Measurements from ENCODE around the gene EGFLAM.
"Not testable (repeated sequence)": the region's sequence is repeated elsewhere in the genome, so short reads cannot be mapped to it uniquely, and the experiment has no call there.

EGFLAM gene

DNA sequence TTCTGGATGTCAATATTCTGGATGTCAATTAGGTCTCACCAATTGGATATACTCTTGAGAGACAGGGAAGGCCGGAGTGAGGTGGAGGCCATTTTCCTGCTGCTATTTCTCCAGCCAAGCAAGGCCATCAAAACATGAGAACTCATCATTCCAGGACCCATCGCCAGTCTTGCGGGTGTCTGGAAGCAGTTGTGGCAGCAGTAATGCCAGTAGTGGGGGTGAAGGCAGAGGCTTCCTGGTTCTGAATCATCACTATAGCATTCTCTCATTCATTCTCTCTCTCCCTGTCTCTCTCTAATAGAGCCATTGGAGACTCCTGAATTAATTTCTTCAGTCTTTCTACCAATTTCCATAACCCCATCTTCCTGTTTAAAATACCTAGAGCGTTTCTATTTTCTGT, 71.8 kb downstream of the EGFLAM start:
- H3K9me3 Mint-ChIP-seq: peaks cover 7% of the 10 kb centered on the region
- DNase-seq: no peak
- H3K36me3 Mint-ChIP-seq (ENCODE audit: low read depth): no peaks in the 10 kb centered on the region
- no peaks in the 10 kb centered on the region for H3K27me3 Mint-ChIP-seq
- no peaks in the 10 kb centered on the region for H3K4me1 Mint-ChIP-seq
- no peak overlapping the region for H3K27ac Mint-ChIP-seq
- no peak overlapping the region for H3K4me3 Mint-ChIP-seq
- ATAC-seq: no peak

DNA sequence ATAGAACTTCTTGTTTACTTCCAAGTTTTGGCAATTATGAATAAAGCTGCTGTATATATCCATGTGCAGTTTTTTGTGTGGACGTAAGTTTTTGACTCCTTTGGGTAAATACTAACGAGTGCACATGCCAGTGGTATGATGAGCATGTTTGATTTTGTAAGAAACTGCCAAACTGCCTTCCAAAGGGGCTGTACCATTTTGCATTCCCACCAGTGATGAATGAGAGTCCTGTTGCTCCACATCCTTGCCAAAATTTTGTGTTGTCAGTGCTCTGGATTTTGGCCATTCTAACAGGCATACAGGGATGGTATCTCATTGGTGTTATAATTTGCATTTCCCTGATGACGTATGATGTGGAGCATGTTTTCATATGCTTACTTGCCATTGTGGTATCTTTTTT, 73.5 kb downstream of the EGFLAM start:
- Mint-ChIP-seq H3K27me3 (no peaks in the 10 kb centered on the region), H3K9me3 (peaks cover 7% of the 10 kb centered on the region), H3K27ac (no peak overlapping the region), H3K4me3 (no peak overlapping the region), H3K4me1 (no peaks in the 10 kb centered on the region), H3K36me3 (ENCODE audit: low read depth) (no peaks in the 10 kb centered on the region)
- ATAC-seq (no peak), DNase-seq (no peak)

DNA sequence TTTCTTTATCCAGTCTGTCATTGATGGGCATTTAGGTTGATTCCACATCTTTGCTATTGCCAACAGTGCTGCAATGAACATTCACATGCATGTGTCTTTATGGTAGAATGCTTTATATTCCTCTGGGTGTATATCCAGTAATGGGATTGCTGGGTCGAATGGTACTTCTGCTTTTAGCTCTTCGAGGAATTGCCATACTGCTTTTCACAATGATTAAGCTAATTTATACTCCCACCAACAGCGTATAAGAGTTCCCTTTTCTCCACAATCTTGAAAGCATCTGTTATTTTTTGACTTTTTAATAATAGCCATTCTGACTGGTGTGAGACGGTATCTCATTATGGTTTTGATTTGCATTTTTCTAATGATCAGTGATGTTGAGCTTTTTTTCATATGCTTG, 74.8 kb downstream of the EGFLAM start:
- not testable (repeated sequence) for ATAC-seq; H3K36me3 Mint-ChIP-seq (ENCODE audit: low read depth); H3K4me3 Mint-ChIP-seq; H3K27me3 Mint-ChIP-seq; H3K9me3 Mint-ChIP-seq; H3K4me1 Mint-ChIP-seq; H3K27ac Mint-ChIP-seq; DNase-seq

DNA sequence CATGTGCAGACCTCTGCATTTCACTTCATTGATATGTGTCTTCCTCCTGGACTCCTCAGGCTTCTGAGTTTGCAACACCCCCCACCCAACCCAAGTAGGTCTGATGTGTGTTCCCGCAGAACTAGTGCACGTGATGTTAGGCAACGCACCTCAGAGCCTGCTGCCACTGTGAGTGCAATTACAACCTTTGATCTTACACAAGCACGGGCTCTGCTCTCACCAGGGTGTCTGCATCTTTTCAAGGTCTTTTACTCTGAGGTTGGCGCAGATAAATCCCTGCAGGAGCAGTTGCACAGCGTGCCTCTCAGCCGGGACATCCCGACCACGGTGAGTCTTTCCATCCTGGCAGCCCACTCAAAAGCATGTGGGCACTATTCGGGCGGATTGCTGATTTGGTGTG, 80.1 kb downstream of the EGFLAM start:
- no peak for ATAC-seq
- H3K9me3 Mint-ChIP-seq: no peaks in the 10 kb centered on the region
- no peaks in the 10 kb centered on the region for H3K36me3 Mint-ChIP-seq (ENCODE audit: low read depth)
- no peak overlapping the region for H3K4me3 Mint-ChIP-seq
- H3K27me3 Mint-ChIP-seq: peaks cover 13% of the 10 kb centered on the region
- DNase-seq: no peak
- no peak overlapping the region for H3K27ac Mint-ChIP-seq
- no peaks in the 10 kb centered on the region for H3K4me1 Mint-ChIP-seq

DNA sequence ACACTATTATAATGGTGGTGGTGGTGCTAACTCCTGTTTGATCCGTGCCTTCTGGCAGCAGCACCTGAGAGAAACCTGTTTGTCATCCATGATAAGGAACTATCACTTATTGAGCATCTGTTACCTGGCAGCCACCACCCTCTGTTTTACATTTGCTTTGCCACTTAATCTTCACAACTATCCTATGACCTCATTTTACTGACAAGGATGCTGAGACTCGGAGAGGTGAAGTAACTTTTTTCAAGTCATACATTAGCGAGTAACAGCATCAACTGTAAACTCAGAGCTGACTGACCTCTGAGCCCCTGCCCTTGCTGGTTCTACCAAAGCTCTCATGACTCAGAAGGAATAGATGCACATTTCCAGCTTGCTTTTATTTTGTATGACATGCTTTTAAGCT, 81.1 kb downstream of the EGFLAM start:
- Mint-ChIP-seq H3K27ac (no peak overlapping the region), H3K36me3 (ENCODE audit: low read depth) (no peaks in the 10 kb centered on the region), H3K4me3 (no peak overlapping the region), H3K9me3 (no peaks in the 10 kb centered on the region), H3K27me3 (peaks cover 13% of the 10 kb centered on the region), H3K4me1 (no peaks in the 10 kb centered on the region)
- ATAC-seq: no peak
- DNase-seq: no peak

DNA sequence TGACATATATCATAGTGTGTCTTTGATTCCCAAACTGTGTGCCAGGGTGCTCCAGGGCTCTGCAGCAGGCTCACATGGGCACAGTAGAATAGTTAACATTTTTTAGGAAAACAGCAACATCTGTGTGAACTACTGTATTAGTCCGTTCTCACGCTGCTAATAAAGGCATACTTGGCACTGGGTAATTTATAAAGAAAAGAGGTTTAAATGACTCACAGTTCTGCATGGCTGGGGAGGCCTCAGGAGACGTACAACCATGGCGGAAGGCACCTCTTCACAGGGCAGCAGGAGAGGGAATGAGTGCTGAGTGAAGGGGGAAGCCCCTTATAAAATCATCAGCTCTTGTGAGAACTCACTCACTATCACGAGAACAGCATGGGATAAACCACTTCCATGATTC, 82.7 kb downstream of the EGFLAM start:
- Mint-ChIP-seq H3K4me1 (no peaks in the 10 kb centered on the region), H3K27ac (no peak overlapping the region), H3K4me3 (no peak overlapping the region), H3K27me3 (peaks cover 13% of the 10 kb centered on the region), H3K9me3 (no peaks in the 10 kb centered on the region), H3K36me3 (ENCODE audit: low read depth) (no peaks in the 10 kb centered on the region)
- no peak for ATAC-seq
- DNase-seq: no peak

DNA sequence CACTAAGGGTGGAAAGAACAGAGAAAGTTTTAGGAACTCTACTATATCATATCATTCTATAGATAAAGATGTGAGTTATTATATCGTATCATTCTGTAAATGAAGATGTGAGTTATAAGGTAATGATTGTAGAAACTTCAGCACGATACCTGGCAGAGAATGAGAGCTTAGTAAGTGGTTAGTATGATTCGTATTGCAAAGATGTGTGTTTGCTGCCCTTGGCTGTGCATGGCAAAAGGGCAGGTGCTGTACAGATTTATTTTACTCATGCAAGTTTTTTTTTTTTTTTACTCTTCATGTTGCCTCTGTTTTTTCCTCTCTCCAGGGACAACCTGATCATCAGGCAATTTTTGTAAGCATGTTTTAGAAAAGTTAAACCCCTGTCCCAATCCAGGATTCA, 83.3 kb downstream of the EGFLAM start:
- Mint-ChIP-seq H3K9me3 (no peaks in the 10 kb centered on the region), H3K4me1 (no peaks in the 10 kb centered on the region), H3K4me3 (no peak overlapping the region), H3K27me3 (peaks cover 13% of the 10 kb centered on the region), H3K27ac (no peak overlapping the region), H3K36me3 (ENCODE audit: low read depth) (no peaks in the 10 kb centered on the region)
- no peak for ATAC-seq
- no peak for DNase-seq

DNA sequence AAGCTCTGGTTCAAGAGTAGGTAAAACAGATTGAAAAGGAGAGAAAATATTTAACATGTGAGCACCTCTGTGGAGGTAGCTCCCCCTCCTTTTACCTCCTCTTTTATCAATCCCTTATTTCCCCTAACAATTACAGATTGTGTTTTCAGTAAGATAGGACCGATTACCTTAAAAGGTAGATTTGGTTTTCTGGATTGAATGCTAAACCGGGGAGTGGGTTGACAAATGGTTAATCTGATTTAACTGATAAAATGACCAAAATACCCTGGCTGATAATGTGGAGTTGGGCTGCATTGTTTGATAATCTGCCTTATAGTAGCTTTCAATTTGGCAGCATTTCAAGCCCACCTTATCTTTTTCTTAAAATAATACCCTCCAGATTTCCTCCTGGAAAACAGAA, 83.9 kb downstream of the EGFLAM start:
- Mint-ChIP-seq H3K27ac (no peak overlapping the region), H3K27me3 (peaks cover 13% of the 10 kb centered on the region)
- no peak for ATAC-seq

DNA sequence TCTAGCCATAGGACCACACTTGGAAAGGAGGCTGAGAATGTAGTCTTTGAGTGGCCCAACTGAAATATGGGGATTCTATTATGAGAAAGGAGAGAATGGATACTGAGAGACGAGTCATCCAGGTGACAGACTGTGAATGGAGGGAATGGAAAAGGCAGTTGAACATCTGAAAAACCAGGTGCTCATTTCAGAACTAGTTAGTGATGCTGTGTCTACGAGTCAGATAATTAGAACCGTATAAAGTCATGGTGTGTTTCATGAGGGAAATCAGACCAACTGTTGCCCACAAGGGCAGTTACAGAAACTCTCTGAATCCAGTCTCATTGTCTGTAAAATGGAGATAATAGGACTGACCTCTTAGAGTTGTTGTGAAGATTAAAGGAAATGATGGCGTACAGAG, 86.5 kb downstream of the EGFLAM start:
- no peak overlapping the region for H3K27ac Mint-ChIP-seq
- no peaks in the 10 kb centered on the region for H3K36me3 Mint-ChIP-seq (ENCODE audit: low read depth)
- H3K4me3 Mint-ChIP-seq: no peak overlapping the region
- no peaks in the 10 kb centered on the region for H3K9me3 Mint-ChIP-seq
- peaks cover 6% of the 10 kb centered on the region for H3K27me3 Mint-ChIP-seq
- ATAC-seq (no peak), DNase-seq (no peak)
- no peaks in the 10 kb centered on the region for H3K4me1 Mint-ChIP-seq

More for the DNA sequence above, 83.9 kb downstream of the EGFLAM start:
- no peaks in the 10 kb centered on the region for H3K36me3 Mint-ChIP-seq (ENCODE audit: low read depth)
- DNase-seq: no peak
- no peaks in the 10 kb centered on the region for H3K9me3 Mint-ChIP-seq
- no peak overlapping the region for H3K4me3 Mint-ChIP-seq
- no peaks in the 10 kb centered on the region for H3K4me1 Mint-ChIP-seq

DNA sequence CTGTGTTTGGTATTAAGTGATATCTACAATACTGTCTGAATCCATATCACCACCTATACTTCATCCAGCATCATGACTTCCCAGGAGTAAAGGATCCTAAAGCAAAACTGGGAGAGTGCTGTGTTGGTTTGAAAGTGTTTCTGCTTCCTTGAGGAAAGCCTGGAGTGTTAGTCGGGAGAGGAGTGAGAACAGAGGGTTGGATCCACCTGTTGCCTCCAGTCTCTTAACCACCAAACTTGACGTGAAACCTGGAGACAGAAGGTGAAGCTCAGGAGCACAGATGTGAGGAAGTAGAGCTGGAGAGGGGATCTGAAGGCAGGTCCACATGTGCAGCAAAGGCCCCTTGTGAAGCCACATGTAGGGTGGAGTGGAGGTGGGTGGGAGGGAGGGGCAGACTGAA, 88.2 kb downstream of the EGFLAM start:
- ATAC-seq: no peak
- H3K4me1 Mint-ChIP-seq: no peaks in the 10 kb centered on the region
- H3K36me3 Mint-ChIP-seq (ENCODE audit: low read depth): no peaks in the 10 kb centered on the region
- no peak overlapping the region for H3K4me3 Mint-ChIP-seq
- H3K27me3 Mint-ChIP-seq: peaks cover 3% of the 10 kb centered on the region
- H3K27ac Mint-ChIP-seq: no peak overlapping the region
- H3K9me3 Mint-ChIP-seq: no peaks in the 10 kb centered on the region
- DNase-seq: no peak

DNA sequence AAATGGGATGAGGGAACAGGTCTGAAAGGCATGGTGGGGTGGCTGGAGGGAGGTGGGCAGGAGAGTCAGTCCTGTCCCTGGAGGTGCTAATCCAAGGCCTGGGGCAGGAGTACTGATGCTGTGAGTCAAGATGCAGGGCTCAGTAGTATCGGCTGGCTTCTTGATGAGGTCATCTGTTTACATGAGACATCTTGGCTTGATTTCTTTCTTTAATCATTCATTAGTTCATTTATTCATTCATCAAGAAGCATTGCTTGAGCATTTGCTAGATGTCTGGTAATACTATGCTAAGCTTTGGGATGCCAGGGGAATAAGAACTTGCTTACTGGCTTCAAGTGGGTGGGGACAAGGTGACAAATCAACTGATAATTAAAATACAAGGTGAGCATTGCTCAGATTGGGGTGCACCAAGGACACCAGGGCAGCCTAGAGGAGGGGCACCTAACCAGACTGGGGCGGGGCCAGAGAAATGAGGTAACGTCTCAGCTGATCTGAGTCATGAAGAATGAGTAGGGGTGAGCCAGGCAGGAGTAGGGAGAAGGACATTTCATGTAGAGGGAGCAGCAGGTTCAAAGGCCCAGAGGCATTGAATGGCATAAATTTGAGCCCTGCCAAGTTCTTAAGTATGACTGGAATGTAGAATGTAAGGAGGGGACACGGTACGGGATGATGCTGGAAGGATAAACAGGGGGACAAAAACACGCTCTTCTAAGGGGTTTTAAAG, 88.8 kb downstream of the EGFLAM start:
- ATAC-seq (no peak), DNase-seq (no peak)
- H3K27ac Mint-ChIP-seq: no peak overlapping the region

DNA sequence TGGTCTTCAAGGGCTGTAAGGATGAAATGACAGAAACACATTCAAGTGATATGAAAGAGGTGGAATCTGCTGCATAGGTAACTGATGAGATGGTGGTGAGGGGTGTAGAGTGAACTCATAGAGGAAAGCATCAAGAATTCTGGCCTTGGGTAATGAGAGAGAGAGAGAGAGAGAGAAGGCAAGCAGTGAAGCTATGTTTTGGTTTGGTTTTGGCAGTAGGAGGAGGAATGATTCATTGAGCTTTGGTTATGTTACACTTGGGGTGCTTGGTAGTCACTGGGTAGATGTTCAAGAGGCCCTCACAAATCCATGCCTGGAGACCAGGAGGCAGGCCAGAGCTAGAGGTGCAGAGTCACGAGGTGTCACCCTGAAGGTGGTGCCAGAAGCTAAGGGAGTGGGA, 89.5 kb downstream of the EGFLAM start:
- H3K36me3 Mint-ChIP-seq (ENCODE audit: low read depth): no peaks in the 10 kb centered on the region
- H3K4me3 Mint-ChIP-seq: no peak overlapping the region
- no peaks in the 10 kb centered on the region for H3K9me3 Mint-ChIP-seq
- no peaks in the 10 kb centered on the region for H3K4me1 Mint-ChIP-seq
- H3K27ac Mint-ChIP-seq: no peak overlapping the region
- DNase-seq (no peak), ATAC-seq (no peak)
- H3K27me3 Mint-ChIP-seq: no peaks in the 10 kb centered on the region

More for the DNA sequence above, 88.8 kb downstream of the EGFLAM start:
- Mint-ChIP-seq H3K4me3 (no peak overlapping the region), H3K36me3 (ENCODE audit: low read depth) (no peaks in the 10 kb centered on the region), H3K9me3 (no peaks in the 10 kb centered on the region), H3K27me3 (no peaks in the 10 kb centered on the region), H3K4me1 (no peaks in the 10 kb centered on the region)

DNA sequence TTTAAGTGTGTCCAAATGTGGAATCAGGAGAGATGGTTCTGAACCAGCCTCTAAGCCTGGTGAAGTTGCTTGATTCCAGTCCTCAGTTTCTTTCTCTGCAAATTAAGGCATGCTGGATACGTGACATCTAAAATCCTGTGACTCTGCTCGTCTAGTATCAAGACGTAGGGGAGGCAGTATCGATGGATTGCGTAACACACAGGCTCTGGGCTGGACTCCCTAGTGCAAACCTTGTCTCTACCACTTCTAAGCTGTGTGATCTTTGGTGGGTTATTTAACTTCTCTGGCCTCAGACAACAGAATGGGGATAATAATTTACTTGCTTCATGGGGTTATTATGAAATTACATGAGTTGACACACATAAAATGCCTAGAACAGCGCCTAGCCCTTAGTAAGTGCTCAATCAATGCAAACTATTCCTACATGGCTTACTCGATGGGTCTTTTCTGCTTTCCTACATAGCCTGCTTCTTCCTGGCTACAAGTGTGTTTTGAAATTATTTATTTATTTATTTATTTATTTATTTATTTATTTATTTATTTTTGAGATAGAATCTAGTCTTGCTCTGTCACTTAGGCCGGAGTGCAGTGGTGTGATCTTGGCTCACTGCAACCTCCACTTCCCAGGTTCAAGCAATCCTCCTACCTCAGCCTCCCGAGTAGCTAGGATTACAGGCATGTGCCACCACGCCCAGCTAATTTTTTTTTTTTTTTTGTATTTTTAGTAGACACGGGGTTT, 102.1 kb downstream of the EGFLAM start:
- no peaks in the 10 kb centered on the region for H3K36me3 Mint-ChIP-seq (ENCODE audit: low read depth)
- no peak overlapping the region for H3K27ac Mint-ChIP-seq
- H3K4me3 Mint-ChIP-seq: no peak overlapping the region
- no peaks in the 10 kb centered on the region for H3K9me3 Mint-ChIP-seq
- H3K4me1 Mint-ChIP-seq: no peaks in the 10 kb centered on the region
- no peaks in the 10 kb centered on the region for H3K27me3 Mint-ChIP-seq
- no peak for DNase-seq
- no peak for ATAC-seq

DNA sequence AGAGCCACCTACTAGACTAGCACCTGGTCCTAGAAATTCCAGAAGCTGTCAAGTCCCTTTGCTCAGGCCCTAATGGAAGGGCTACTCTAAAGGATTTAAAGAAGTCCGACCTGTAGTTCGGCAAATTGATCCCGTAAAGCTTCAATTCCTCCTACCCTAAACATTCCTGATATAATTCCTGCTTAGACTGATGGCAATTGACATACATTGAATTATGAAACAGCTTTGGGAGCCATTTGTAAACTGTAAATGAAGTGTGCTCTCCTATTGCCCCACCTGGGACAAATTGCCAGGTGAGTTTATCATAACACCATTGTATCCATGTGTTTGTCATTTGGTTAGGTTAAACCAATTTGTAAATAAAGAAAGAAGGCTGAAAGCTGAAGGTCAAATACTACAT, 104.4 kb downstream of the EGFLAM start:
- no peak overlapping the region for H3K4me3 Mint-ChIP-seq
- no peak for ATAC-seq
- no peak overlapping the region for H3K27ac Mint-ChIP-seq
- H3K9me3 Mint-ChIP-seq: no peaks in the 10 kb centered on the region
- no peaks in the 10 kb centered on the region for H3K4me1 Mint-ChIP-seq
- H3K27me3 Mint-ChIP-seq: no peaks in the 10 kb centered on the region
- DNase-seq: no peak
- no peaks in the 10 kb centered on the region for H3K36me3 Mint-ChIP-seq (ENCODE audit: low read depth)

DNA sequence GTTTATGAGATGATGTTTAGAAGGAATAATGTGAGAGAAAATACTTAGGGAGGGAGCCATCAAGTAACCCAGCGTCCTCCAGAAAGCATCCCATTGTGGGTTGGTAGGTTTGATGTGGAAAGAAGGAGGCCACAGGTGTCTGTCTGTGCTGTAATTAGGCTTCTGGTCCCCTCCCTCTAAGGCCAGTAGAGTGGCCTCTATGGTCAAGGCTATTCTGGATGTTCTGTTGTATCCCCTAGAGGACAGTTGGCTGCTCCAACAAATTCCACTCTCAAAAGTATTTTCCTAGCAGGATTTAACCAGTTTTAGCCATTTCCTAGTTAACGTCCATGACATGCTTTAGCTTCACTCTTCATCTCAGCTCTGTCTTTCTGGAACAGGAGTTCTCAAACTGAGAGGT, 106.5 kb downstream of the EGFLAM start:
- ATAC-seq (no peak), DNase-seq (no peak)
- H3K4me1 Mint-ChIP-seq: peaks cover 6% of the 10 kb centered on the region
- H3K27ac Mint-ChIP-seq: no peak overlapping the region
- H3K4me3 Mint-ChIP-seq: no peak overlapping the region
- H3K27me3 Mint-ChIP-seq: no peaks in the 10 kb centered on the region
- no peaks in the 10 kb centered on the region for H3K36me3 Mint-ChIP-seq (ENCODE audit: low read depth)
- no peaks in the 10 kb centered on the region for H3K9me3 Mint-ChIP-seq
